Measurements from ENCODE around the gene H3-3A.

DNA sequence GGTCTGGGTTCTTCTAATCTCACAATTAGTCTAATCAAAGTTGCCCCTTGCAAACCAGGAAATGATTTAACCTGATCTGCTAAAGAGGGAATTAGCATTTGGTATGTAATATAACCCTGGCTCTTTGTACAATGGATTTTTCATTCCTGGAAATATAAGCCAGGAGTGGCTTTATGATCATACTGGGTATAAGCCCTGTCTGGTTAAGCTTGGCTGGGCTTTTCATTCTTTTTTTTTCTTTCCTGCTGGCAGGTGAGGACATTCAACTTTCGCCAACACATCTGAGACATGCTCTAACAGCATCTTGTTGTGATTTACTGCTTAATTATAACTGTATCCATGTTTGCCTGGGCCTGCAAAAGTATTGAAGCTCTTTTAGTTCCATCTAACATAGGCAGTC, 42.9 kb upstream of the H3-3A start:
- TF ChIP-seq POLR2A (IDR thresholded peaks at IDR 0.05; ENCODE audit: low read length) (no peak), GATA1 (IDR thresholded peaks at IDR 0.05; ENCODE audit: low read depth, low read length) (no peak)

Data from erythroblast (primary cell).